Measurements from ENCODE around the gene GPR157.

GPR157 gene

GRCh38 chr1:9059891-9060744, 68.8 kb downstream of the GPR157 start:
- no peak for DNase-seq

GRCh38 chr1:9058465-9058864, 70.4 kb downstream of the GPR157 start:
- no peak for DNase-seq

- DNase-seq = no peak
Measured at GRCh38 chr1:9057851-9058250, 71.1 kb downstream of the GPR157 start.

- no peak for DNase-seq
Measured at GRCh38 chr1:9052272-9053049, 76.4 kb downstream of the GPR157 start.

- no peak for DNase-seq
Measured at GRCh38 chr1:9051379-9051778, 77.5 kb downstream of the GPR157 start.

- no peak for DNase-seq
Measured at GRCh38 chr1:9050803-9051202, 78.1 kb downstream of the GPR157 start.
